PFSK-1 (cell line): Measurements from ENCODE around the gene TMPRSS7.

Experiments
- FOXP2 ChIP-seq: optimal IDR thresholded peaks from 2 replicates; pipeline ENCODE3; 2011; ENCODE audit warnings: borderline replicate concordance, control low read depth, inconsistent platforms; ENCODE audit not compliant: insufficient read depth; ENCODE audit errors: extremely low read length, extremely low read depth
- POLR2AphosphoS5 ChIP-seq: IDR thresholded peaks from 2 replicates; pipeline ENCODE4 v1.6.1; 2012; ENCODE audit warnings: low read depth, mild to moderate bottlenecking, control low read depth, low read length, moderate library complexity
- REST ChIP-seq, 2 experiments: IDR thresholded peaks; 2 replicates each; pipeline versions ENCODE4 v1.6.1 to v1.8.0; 2011 to 2012; ENCODE audit warnings: low read depth in 2 of 2, low read length in 2 of 2, control low read depth in 1 of 2, inconsistent platforms in 1 of 2, mild to moderate bottlenecking in 1 of 2, moderate library complexity in 1 of 2; ENCODE audit not compliant: insufficient read depth in 1 of 2
- SIN3A ChIP-seq: IDR thresholded peaks from 2 replicates; pipeline ENCODE4 v1.6.1; 2012; ENCODE audit warnings: mild to moderate bottlenecking, low read length, moderate library complexity, borderline replicate concordance; ENCODE audit not compliant: insufficient read depth
- TAF1 ChIP-seq: IDR thresholded peaks from 2 replicates; pipeline ENCODE4 v1.6.1; 2012; ENCODE audit warnings: low read length, control low read depth, borderline replicate concordance; ENCODE audit not compliant: insufficient read depth

GRCh38 chr3:112013058-112013783, 21.3 kb upstream of the TMPRSS7 start:
- TF ChIP-seq POLR2AphosphoS5, result no peak
- TF ChIP-seq TAF1, result no peak
- TF ChIP-seq SIN3A, result no peak
- no peak for TF ChIP-seq REST (IDR thresholded peaks at IDR 0.05; ENCODE audit: insufficient read depth in 1 of 2, low read depth in 2 of 2, low read length in 2 of 2)
- no peak for TF ChIP-seq FOXP2
